ENCODE results near the gene CACNB4. TPM values are rescaled to one million over a fixed set of nuclear protein-coding genes. Genes with fewer than 3 reads are reported as not detected.

CACNB4 gene
- polyA plus RNA-seq, 2 of the 4 experiments (the other 2 are of a cell fraction) = 0.25 to 0.53 TPM

- 100% methylated on average over 2 of the region's 2 CpGs for WGBS (ENCODE audit: missing lambda C conversion rate)
- DNase-seq (ENCODE audit: low read depth in 1 of 2, low spot score in 1 of 2) = no peak
- Histone ChIP-seq H3K9me3 (no peaks in the 10 kb centered on the region), H3K27ac (no peak overlapping the region), H3K4me2 (no peak overlapping the region), H3K4me1 (no peaks in the 10 kb centered on the region), H3K4me3 (no peak overlapping the region)
- FAIRE-seq = no peak
- no peak for TF ChIP-seq JUNB (IDR thresholded peaks at IDR 0.05)
- no peak for TF ChIP-seq JUN (IDR thresholded peaks at IDR 0.05)
- no peak for TF ChIP-seq TFCP2L1 (CRISPR knock-in tag; IDR thresholded peaks at IDR 0.05)
- TF ChIP-seq CEBPB (IDR thresholded peaks at IDR 0.05) = no peak
- no peak for TF ChIP-seq KDM5A (IDR thresholded peaks at IDR 0.05)
- TF ChIP-seq TP53 (CRISPR knock-in tag; IDR thresholded peaks at IDR 0.05) = no peak
- CTCF ChIA-PET = no interaction called here
- POLR2A ChIA-PET = interaction anchor here (0.5 kb wide), 1 partner anchor 184 kb away, joined by 3 read pairs; no protein-coding TSS in a partner anchor
- ATAC-seq = no peak
Measured at GRCh38 chr2:151783133-151783520, 315.7 kb downstream of the CACNB4 start.

Small RNA genes within 50 kb of the gene (small RNA-seq; reads per million reads assigned to genes)
- gene RPL30P2 = 0 reads per million in 6 experiments

Other genes starting within 250 kb of the CACNB4 start
- 25.7 and 34.5 TPM in 2 replicates for gene STAM2, start 76.7 kb upstream of the CACNB4 start, polyA plus RNA-seq (2011; rRNA removed)
- gene STAM2, start 76.7 kb upstream of the CACNB4 start, polyA plus RNA-seq (2017; fragmentation: RNase III; extraction: RNeasy Plus Mini Kit Qiagen cat#74134 plus additional on column Dnase treatment) = 13.3 to 14.5 TPM (median 13.8 TPM) in 3 replicates
- 33.9 and 36.5 TPM in 2 replicates for gene FMNL2, start 236.1 kb upstream of the CACNB4 start, polyA plus RNA-seq (2011; rRNA removed)
- gene FMNL2, start 236.1 kb upstream of the CACNB4 start, polyA plus RNA-seq (2017; fragmentation: RNase III; extraction: RNeasy Plus Mini Kit Qiagen cat#74134 plus additional on column Dnase treatment) = 23.0 to 27.9 TPM (median 24.6 TPM) in 3 replicates